OCI-LY7 (cell line): ENCODE results near the gene PITPNC1. TPM values are rescaled to one million over a fixed set of nuclear protein-coding genes. Genes with fewer than 3 reads are reported as not detected.

Experiments used
- BruUV-seq: library from RNA; stranded (reverse); fragments of 400-500 nt; replicated peaks from 2 replicates; lab custom pipeline; 2021; lab: Mats Ljungman, UMichigan
- CTCF ChIA-PET: fragments of 300-600 bp; sonication (Branson Sonifier 250); formaldehyde crosslinking; loops from one replicate; lab custom pipeline; 2022; ENCODE audit warnings: antibody characterized with exemption; ENCODE audit not compliant: unreplicated experiment; lab: Charles Lee
- POLR2A ChIA-PET: fragments of 300-600 bp; sonication (Branson Sonifier 250); formaldehyde crosslinking; loops from one replicate; lab custom pipeline; 2022; ENCODE audit warnings: antibody characterized with exemption; lab: Charles Lee
- DNase-seq: peaks from one replicate; pipeline ENCODE4 v3.0.0-alpha.2; 2015; ENCODE audit warnings: low spot score
- H2AFZ ChIP-seq: fragments of 200-600 bp; sonication (generic), shearing (Covaris generic); 2 replicates; pipeline ENCODE4 v1.6.1; 2014; ENCODE audit warnings: mild to moderate bottlenecking, antibody characterized with exemption, low read length, moderate library complexity
- H3K27ac ChIP-seq: fragments of 200-600 bp; sonication (generic); 2 replicates; pipeline ENCODE4 v1.5.1; 2014; ENCODE audit warnings: mixed run types, low read depth, mild to moderate bottlenecking, moderate library complexity, low read length, inconsistent platforms; ENCODE audit not compliant: poor library complexity, severe bottlenecking
- H3K36me3 ChIP-seq: fragments of 200-600 bp; sonication (generic); 2 replicates; pipeline ENCODE4 v1.6.1; 2014; ENCODE audit warnings: mild to moderate bottlenecking, antibody characterized with exemption, low read length, moderate library complexity, mixed read lengths; ENCODE audit not compliant: insufficient read depth
- H3K4me1 ChIP-seq: fragments of 200-600 bp; sonication (generic); 2 replicates; pipeline ENCODE4 v1.5.1; 2014; ENCODE audit warnings: mild to moderate bottlenecking, low read length; ENCODE audit not compliant: insufficient read depth, poor library complexity, severe bottlenecking
- H3K4me2 ChIP-seq: fragments of 200-600 bp; sonication (generic); 2 replicates; pipeline ENCODE4 v1.6.1; 2014; ENCODE audit warnings: mild to moderate bottlenecking, low read length
- H3K4me3 ChIP-seq: fragments of 200-600 bp; sonication (generic); 2 replicates; pipeline ENCODE4 v1.5.1; 2014; ENCODE audit warnings: mild to moderate bottlenecking, low read depth, low read length; ENCODE audit not compliant: poor library complexity, severe bottlenecking
- H3K79me2 ChIP-seq: fragments of 200-600 bp; sonication (generic); 2 replicates; pipeline ENCODE4 v1.6.1; 2016; ENCODE audit warnings: low read depth, mild to moderate bottlenecking, low read length, moderate library complexity, mixed read lengths; ENCODE audit not compliant: insufficient read depth
- H3K9me2 ChIP-seq: fragments of 200-600 bp; sonication (generic); 2 replicates; pipeline ENCODE4 v1.6.1; 2016; ENCODE audit warnings: mild to moderate bottlenecking, low read length, mixed read lengths; ENCODE audit not compliant: insufficient read depth
- H3K9me3 ChIP-seq: fragments of 200-600 bp; sonication (generic); 2 replicates; pipeline ENCODE4 v1.6.1; 2014; ENCODE audit warnings: mild to moderate bottlenecking, mixed run types, low read length, mixed read lengths
- H4K20me1 ChIP-seq: fragments of 200-600 bp; sonication (generic); 2 replicates; pipeline ENCODE4 v1.6.1; 2014; ENCODE audit warnings: mild to moderate bottlenecking, antibody characterized with exemption, low read length, moderate library complexity, mixed read lengths; ENCODE audit not compliant: insufficient read depth
- CTCF ChIP-seq: fragments of 200-600 bp; sonication (generic); conservative IDR thresholded peaks from 2 replicates; pipeline ENCODE4 v1.5.1; 2014; ENCODE audit warnings: mild to moderate bottlenecking, antibody characterized with exemption, low read length, moderate library complexity, mixed read lengths
- EZH2phosphoT487 ChIP-seq: fragments of 200-600 bp; sonication (generic); IDR thresholded peaks from 2 replicates; pipeline ENCODE4 v1.6.1; 2018; ENCODE audit warnings: low read depth, borderline replicate concordance, mild to moderate bottlenecking, mixed run types, antibody characterized with exemption, low read length, moderate library complexity, mixed read lengths
- intact Hi-C: fragments of 100-400 bp; cut with micrococcal nuclease; formaldehyde crosslinking; loops from one replicate; pipeline ENCODE4 v1.10.0; 2022; ENCODE audit not compliant: unreplicated experiment
- total RNA-seq, 2 experiments: library from RNA; depleted of rRNA in 1 of 2; stranded (reverse); fragments of >200 nt in 1 of 2; shearing (Covaris generic) in 1 of 2; gene quantifications; 2 replicates each; pipeline ENCODE4 v1.2.3, GENCODE V29; 2014 to 2022

PITPNC1 gene
- total RNA-seq, 2 experiments from 2014 or later: 14.3 to 21.1 TPM

- Histone ChIP-seq H3K4me2 (no peak overlapping the region), H2AFZ (no peak overlapping the region), H3K9me3 (no peaks in the 10 kb centered on the region), H3K4me3 (no peak overlapping the region), H3K9me2 (no peaks in the 10 kb centered on the region), H3K79me2 (no peaks in the 10 kb centered on the region), H3K4me1 (no peaks in the 10 kb centered on the region), H4K20me1 (no peaks in the 10 kb centered on the region; the same call in 1 of the 2 replicates), H3K36me3 (no peaks in the 10 kb centered on the region), H3K27ac (no peak overlapping the region)
- TF ChIP-seq EZH2phosphoT487 (no peak), CTCF (no peak)
- BruUV-seq: no TSS peak
- intact Hi-C loops: no loop called here
- no peak for DNase-seq
- ChIA-PET POLR2A (no interaction called here), CTCF (no interaction called here)
Observed at GRCh38 chr17:67392111-67392510, 15.0 kb downstream of the PITPNC1 start.

DNA sequence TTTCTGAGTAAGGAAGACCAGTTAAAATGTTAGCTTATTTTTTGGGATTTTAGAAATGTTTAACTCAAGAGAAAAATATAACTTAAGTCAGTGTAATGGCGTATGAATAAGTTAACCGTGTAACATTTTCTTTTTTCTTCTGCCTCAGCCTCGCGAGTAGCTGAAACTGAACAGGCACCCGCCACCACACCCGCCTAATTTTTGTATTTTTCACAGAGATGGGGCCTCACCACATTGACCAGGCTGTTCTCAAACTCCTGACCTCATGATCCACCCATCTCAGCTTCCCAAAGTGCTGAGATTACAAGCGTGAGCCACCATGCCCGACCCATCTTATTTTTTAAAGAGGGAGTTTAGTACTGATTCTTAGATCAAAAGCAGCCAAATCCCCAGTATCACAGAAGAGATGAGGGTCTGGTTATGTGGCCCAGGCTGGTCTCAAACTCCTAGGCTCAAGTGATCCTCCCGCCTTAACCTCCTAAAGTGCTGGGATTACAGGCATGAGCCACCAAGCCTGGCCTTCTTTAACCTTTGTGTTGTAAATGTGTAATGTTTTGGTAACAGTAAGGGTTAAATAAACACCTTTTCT, 16.8 kb downstream of the PITPNC1 start:
- H3K4me3 ChIP-seq: no peak overlapping the region
- CTCF ChIA-PET: interaction anchor here (0.7 kb wide), 1 partner anchor 13 kb away, joined by 4 read pairs; no protein-coding TSS in a partner anchor
- no peaks in the 10 kb centered on the region; the same call in 1 of the 2 replicates for H4K20me1 ChIP-seq
- no peaks in the 10 kb centered on the region for H3K9me3 ChIP-seq
- H3K4me2 ChIP-seq: no peak overlapping the region
- H3K36me3 ChIP-seq: no peaks in the 10 kb centered on the region
- DNase-seq: no peak
- no peak overlapping the region for H3K27ac ChIP-seq
- H3K4me1 ChIP-seq: no peaks in the 10 kb centered on the region
- H3K79me2 ChIP-seq: no peaks in the 10 kb centered on the region
- intact Hi-C loops: no loop called here
- POLR2A ChIA-PET: interaction anchor here (0.7 kb wide), 2 partner anchors 546 to 600 kb away, joined by 3 read pairs; no protein-coding TSS in a partner anchor
- no peak overlapping the region for H2AFZ ChIP-seq
- TF ChIP-seq CTCF: no peak
- TF ChIP-seq EZH2phosphoT487: no peak
- no TSS peak for BruUV-seq
- no peaks in the 10 kb centered on the region for H3K9me2 ChIP-seq

DNA sequence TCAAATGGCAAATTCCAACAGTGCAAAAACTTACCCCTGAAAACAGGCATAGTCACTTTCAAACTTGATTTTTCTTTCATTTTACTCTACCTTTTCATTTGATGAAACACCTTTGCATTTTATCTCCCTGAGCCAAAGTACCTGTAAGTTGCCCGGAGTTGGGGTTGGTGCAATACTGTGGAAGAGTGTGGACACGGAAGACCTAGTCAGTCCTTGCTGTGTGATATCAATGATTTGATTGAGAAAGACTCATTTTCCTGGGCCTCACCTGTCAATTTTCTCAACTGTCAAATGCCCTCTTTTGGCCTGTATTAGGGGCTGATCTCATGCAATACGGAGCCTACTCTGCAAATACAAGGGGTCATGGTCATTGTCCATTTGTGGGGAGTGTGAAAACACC, 22.6 kb downstream of the PITPNC1 start:
- H2AFZ ChIP-seq: no peak overlapping the region
- POLR2A ChIA-PET: no interaction called here
- no peak overlapping the region for H3K27ac ChIP-seq
- TF ChIP-seq EZH2phosphoT487 (no peak), CTCF (no peak)
- no peak for DNase-seq
- BruUV-seq: no TSS peak
- no peaks in the 10 kb centered on the region for H3K36me3 ChIP-seq
- peak overlapping the region; percentile 14; the same call in 1 of the 2 replicates for H3K4me2 ChIP-seq
- H3K4me1 ChIP-seq: peaks cover 36% of the 10 kb centered on the region
- intact Hi-C loops: no loop called here
- H4K20me1 ChIP-seq: no peaks in the 10 kb centered on the region; the same call in 1 of the 2 replicates
- H3K79me2 ChIP-seq: no peaks in the 10 kb centered on the region
- CTCF ChIA-PET: no interaction called here
- H3K9me2 ChIP-seq: no peaks in the 10 kb centered on the region
- no peak overlapping the region for H3K4me3 ChIP-seq
- no peaks in the 10 kb centered on the region for H3K9me3 ChIP-seq
